HCT116 (cell line): ENCODE results near the gene TMEM214. TPM values are rescaled to one million over a fixed set of nuclear protein-coding genes. Genes with fewer than 3 reads are reported as not detected.

Experiments used
- ATAC-seq: fragments of 200-7000 bp; cut with Tn5 transposase; 2 replicates; pipeline ENCODE4 v1.9.1; 2020; ENCODE audit warnings: mild to moderate bottlenecking, moderate library complexity
- BruUV-seq: library from RNA; stranded (reverse); fragments of 400-500 nt; replicated peaks from 2 replicates; lab custom pipeline; 2021; lab: Mats Ljungman, UMichigan
- CTCF ChIA-PET: fragments of 300-600 bp; sonication (Branson Sonifier 250); formaldehyde crosslinking; loops from one replicate; lab custom pipeline; 2021; ENCODE audit warnings: antibody characterized with exemption; lab: Charles Lee
- POLR2A ChIA-PET: fragments of 300-600, 350-600 bp; sonication (Branson Sonifier 250); formaldehyde crosslinking; loops from one replicate; lab custom pipeline; 2021; ENCODE audit warnings: antibody characterized with exemption; lab: Charles Lee
- RAD21 ChIA-PET, 2 experiments: fragments of 300-600 bp; sonication (Branson Sonifier 250); formaldehyde crosslinking; loops; one replicate each; lab custom pipeline; 2023; ENCODE audit warnings: low total read pairs in 2 of 2; ENCODE audit not compliant: uncharacterized antibody in 2 of 2, unreplicated experiment in 2 of 2, low non-redundant PET in 1 of 2; lab: Charles Lee
- DNase-seq: peaks from one replicate; pipeline ENCODE4 v3.0.0-alpha.2; 2010; ENCODE audit warnings: low read depth, low spot score
- H2AFZ ChIP-seq: fragments of 200-600 bp; shearing (Covaris generic), sonication (generic); 2 replicates; pipeline ENCODE4 v1.6.1; 2017; ENCODE audit warnings: low read depth, mixed run types, mixed read lengths, antibody characterized with exemption, low read length; ENCODE audit not compliant: poor library complexity, severe bottlenecking
- H3K27ac ChIP-seq: 2 replicates; pipeline ENCODE4 v1.5.1; 2012; ENCODE audit warnings: low read depth, low read length
- H3K27me3 ChIP-seq: fragments of 200-600 bp; sonication (generic); 2 replicates; pipeline ENCODE4 v1.6.1; 2016; ENCODE audit warnings: mixed run types, low read length, mixed read lengths; ENCODE audit not compliant: insufficient read depth
- H3K36me3 ChIP-seq, 2 experiments: fragments of 200-500 bp in 1 of 2; fragments of 200-600 bp in 1 of 2; sonication (Bioruptor generic) in 1 of 2; sonication (generic) in 1 of 2; 2 replicates each; pipeline versions ENCODE4 v1.5.1 to v1.6.1; 2014 to 2016; ENCODE audit warnings: low read length in 2 of 2, inconsistent platforms in 1 of 2, mixed read lengths in 1 of 2, mixed run types in 1 of 2; ENCODE audit not compliant: insufficient read depth in 2 of 2, control insufficient read depth in 1 of 2
- H3K4me1 ChIP-seq, 2 experiments: fragments of 200-600 bp in 1 of 2; sonication (generic) in 1 of 2; 2 replicates each; pipeline versions ENCODE4 v1.5.1 to v1.6.1; 2012 to 2017; ENCODE audit warnings: low read length in 2 of 2, inconsistent platforms in 1 of 2, mild to moderate bottlenecking in 1 of 2, mixed read lengths in 1 of 2, mixed run types in 1 of 2, moderate library complexity in 1 of 2; ENCODE audit not compliant: insufficient read depth in 2 of 2, control insufficient read depth in 1 of 2
- H3K4me2 ChIP-seq: fragments of 200-600 bp; sonication (generic); 2 replicates; pipeline ENCODE4 v1.6.1; 2017; ENCODE audit warnings: mixed run types, low read length, mixed read lengths
- H3K4me3 ChIP-seq, 2 experiments: fragments of 200-600 bp in 1 of 2; sonication (generic) in 1 of 2; replicated peaks in 1 of 2; 2 replicates each; pipeline ENCODE4 v1.5.1; 2011 to 2016; ENCODE audit warnings: low read length in 2 of 2, control low read depth in 1 of 2, low read depth in 1 of 2, mild to moderate bottlenecking in 1 of 2, mixed read lengths in 1 of 2, mixed run types in 1 of 2
- H3K79me2 ChIP-seq: fragments of 200-600 bp; sonication (generic); 2 replicates; pipeline ENCODE4 v1.6.1; 2017; ENCODE audit warnings: mild to moderate bottlenecking, mixed run types, low read length, moderate library complexity, mixed read lengths; ENCODE audit not compliant: insufficient read depth
- H3K9ac ChIP-seq: fragments of 200-600 bp; sonication (generic); 2 replicates; pipeline ENCODE4 v1.6.1; 2016; ENCODE audit warnings: low read length, mixed read lengths
- H3K9me2 ChIP-seq: fragments of 200-600 bp; sonication (generic), shearing (Covaris generic); 2 replicates; pipeline ENCODE4 v1.6.1; 2017; ENCODE audit warnings: mixed run types, mild to moderate bottlenecking, moderate library complexity; ENCODE audit not compliant: insufficient read depth
- H3K9me3 ChIP-seq, 2 experiments: fragments of 200-500 bp in 1 of 2; fragments of 200-600 bp in 1 of 2; sonication (Bioruptor generic) in 1 of 2; sonication (generic) in 1 of 2; 2 replicates each; pipeline ENCODE4 v1.6.1; 2014 to 2017; ENCODE audit warnings: low read length in 2 of 2, mixed read lengths in 2 of 2, inconsistent platforms in 1 of 2, low read depth in 1 of 2, mild to moderate bottlenecking in 1 of 2, mixed run types in 1 of 2, moderate library complexity in 1 of 2; ENCODE audit not compliant: control insufficient read depth in 1 of 2, insufficient read depth in 1 of 2
- H4K20me1 ChIP-seq: fragments of 200-600 bp; sonication (generic), shearing (Covaris generic); 2 replicates; pipeline ENCODE4 v1.6.1; 2017; ENCODE audit warnings: mixed run types, mild to moderate bottlenecking, moderate library complexity; ENCODE audit not compliant: insufficient read depth
- ATF3 ChIP-seq: IDR thresholded peaks from 2 replicates; pipeline ENCODE4 v1.6.1; 2012
- CBX3 ChIP-seq: IDR thresholded peaks from 2 replicates; pipeline ENCODE4 v1.6.1; 2012; ENCODE audit warnings: low read depth
- CEBPB ChIP-seq: IDR thresholded peaks from 2 replicates; pipeline ENCODE4 v1.6.1; 2012; ENCODE audit warnings: low read depth
- CTCF ChIP-seq, 3 experiments: fragments of 200-600 bp in 1 of 3; sonication (generic) in 1 of 3; IDR thresholded peaks in 2 of 3; conservative IDR thresholded peaks in 1 of 3; 2 replicates each; pipeline ENCODE4 v1.5.1; 2012 to 2017; ENCODE audit warnings: low read depth in 2 of 3, low read length in 2 of 3, antibody characterized with exemption in 1 of 3, borderline replicate concordance in 1 of 3, control low read depth in 1 of 3, mild to moderate bottlenecking in 1 of 3, mixed read lengths in 1 of 3, mixed run types in 1 of 3, moderate library complexity in 1 of 3; ENCODE audit not compliant: insufficient read depth in 1 of 3
- ELF1 ChIP-seq: IDR thresholded peaks from 2 replicates; pipeline ENCODE4 v1.6.1; 2012; ENCODE audit warnings: low read depth, borderline replicate concordance
- EZH2 ChIP-seq: fragments of 200-600 bp; sonication (generic); IDR thresholded peaks from 2 replicates; pipeline ENCODE4 v1.6.1; 2017; ENCODE audit warnings: antibody characterized with exemption, mixed run types
- EZH2phosphoT487 ChIP-seq: fragments of 200-600 bp; IDR thresholded peaks from 2 replicates; pipeline ENCODE4 v1.6.1; 2018; ENCODE audit warnings: antibody characterized with exemption, borderline replicate concordance
- FOSL1 ChIP-seq: IDR thresholded peaks from 2 replicates; pipeline ENCODE4 v1.6.1; 2012; ENCODE audit warnings: low read depth
- JUND ChIP-seq: IDR thresholded peaks from 2 replicates; pipeline ENCODE4 v1.6.1; 2012
- MAX ChIP-seq: IDR thresholded peaks from 2 replicates; pipeline ENCODE4 v1.6.1; 2012
- POLR2AphosphoS5 ChIP-seq: IDR thresholded peaks from 2 replicates; pipeline ENCODE4 v1.6.1; 2011; ENCODE audit warnings: mild to moderate bottlenecking, low read depth, low read length, moderate library complexity
- RAD21 ChIP-seq: IDR thresholded peaks from 2 replicates; pipeline ENCODE4 v1.6.1; 2012; ENCODE audit warnings: low read depth, mild to moderate bottlenecking
- SIN3A ChIP-seq: IDR thresholded peaks from 2 replicates; pipeline ENCODE4 v1.6.1; 2012; ENCODE audit warnings: low read depth
- SP1 ChIP-seq: IDR thresholded peaks from 2 replicates; pipeline ENCODE4 v1.6.1; 2012; ENCODE audit warnings: low read depth
- SRF ChIP-seq: IDR thresholded peaks from 2 replicates; pipeline ENCODE4 v1.6.1; 2012; ENCODE audit warnings: low read depth
- TCF7L2 ChIP-seq: IDR thresholded peaks from 2 replicates; pipeline ENCODE4 v1.7.0; 2011; ENCODE audit warnings: borderline replicate concordance, inconsistent platforms; ENCODE audit not compliant: insufficient read depth, insufficient read length; ENCODE audit errors: extremely low read depth
- YY1 ChIP-seq: IDR thresholded peaks from 2 replicates; pipeline ENCODE4 v1.6.1; 2011; ENCODE audit warnings: low read length, low read depth, moderate library complexity, mild to moderate bottlenecking; ENCODE audit not compliant: insufficient replicate concordance; ENCODE audit errors: extremely low read depth
- ZBTB33 ChIP-seq: IDR thresholded peaks from 2 replicates; pipeline ENCODE4 v1.6.1; 2011; ENCODE audit warnings: mild to moderate bottlenecking, low read length, moderate library complexity; ENCODE audit not compliant: insufficient replicate concordance; ENCODE audit errors: extremely low read depth
- ZNF274 ChIP-seq: fragments of 200-500 bp; sonication (Bioruptor generic); IDR thresholded peaks from 2 replicates; pipeline ENCODE4 v1.6.1; 2014; ENCODE audit warnings: mild to moderate bottlenecking, low read depth, low read length, inconsistent platforms
- intact Hi-C: fragments of 100-400 bp; cut with micrococcal nuclease; formaldehyde crosslinking; loops from 2 replicates; pipeline ENCODE4 v1.10.0; 2022
- total RNA-seq: library from RNA; stranded (reverse); gene quantifications from one replicate; pipeline ENCODE4 v1.2.1, GENCODE V29; 2021; ENCODE audit not compliant: unreplicated experiment

Gene TMEM214
- total RNA-seq, 1 experiment from 2014 or later = 69.8 TPM

DNA sequence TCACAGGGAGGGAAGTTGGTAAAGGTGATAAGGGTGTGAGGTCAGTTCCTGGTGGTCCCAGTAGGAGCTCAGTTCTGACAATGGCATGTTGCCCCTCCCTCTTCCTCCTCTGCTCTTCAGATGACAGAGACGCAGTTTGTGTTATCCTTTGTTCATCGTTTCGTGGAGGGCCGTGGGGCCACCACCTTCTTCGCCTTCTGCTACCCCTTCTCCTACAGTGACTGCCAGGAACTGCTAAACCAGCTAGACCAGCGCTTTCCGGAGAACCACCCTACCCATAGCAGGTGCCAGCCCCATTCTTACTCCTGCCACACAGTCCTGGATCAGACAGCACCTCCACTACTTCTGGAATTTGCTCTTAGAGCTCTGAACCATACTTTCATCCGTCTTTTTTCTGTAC is 21.0 kb downstream of the TMEM214 start:
- Histone ChIP-seq H3K4me3 (no peak overlapping the region), H3K4me2 (no peak overlapping the region), H3K9me3 (no peaks in the 10 kb centered on the region), H2AFZ (no peak overlapping the region), H3K9ac (no peak overlapping the region), H3K79me2 (no peaks in the 10 kb centered on the region), H3K36me3 (peaks cover 9 to 17% of the 10 kb centered on the region in 2 experiments; a peak in 2 of 4 replicates), H3K27me3 (no peaks in the 10 kb centered on the region), H3K27ac (no peak overlapping the region), H3K9me2 (no peaks in the 10 kb centered on the region), H4K20me1 (no peaks in the 10 kb centered on the region), H3K4me1 (peaks cover 11 to 25% of the 10 kb centered on the region in 2 experiments)
- RAD21 ChIA-PET = no interaction called here
- no peak for DNase-seq
- no peak for TF ChIP-seq JUND
- TF ChIP-seq EZH2phosphoT487 = no peak
- no peak for TF ChIP-seq SIN3A
- no peak for TF ChIP-seq POLR2AphosphoS5
- TF ChIP-seq CEBPB = no peak
- no peak for TF ChIP-seq ATF3
- no peak for TF ChIP-seq SRF
- no peak for TF ChIP-seq CBX3
- TF ChIP-seq MAX = no peak
- no peak for TF ChIP-seq SP1
- no peak for TF ChIP-seq YY1
- TF ChIP-seq CTCF (IDR thresholded peaks at IDR 0.05 in 2 of 3, conservative IDR thresholded peaks at IDR 0.05 in 1 of 3; ENCODE audit: borderline replicate concordance in 1 of 3, insufficient read depth in 1 of 3, low read depth in 2 of 3, low read length in 2 of 3) = no peak
- TF ChIP-seq FOSL1 = no peak
- TF ChIP-seq ZNF274 = no peak
- no peak for TF ChIP-seq EZH2
- no peak for TF ChIP-seq ZBTB33
- TF ChIP-seq TCF7L2 = no peak
- TF ChIP-seq RAD21 = no peak
- TF ChIP-seq ELF1 = no peak
- ATAC-seq = no peak
- POLR2A ChIA-PET = no interaction called here
- intact Hi-C loops = no loop called here
- CTCF ChIA-PET = no interaction called here
- no TSS peak for BruUV-seq
